ENCODE data around the gene ISCA2.

ISCA2 gene

DNA sequence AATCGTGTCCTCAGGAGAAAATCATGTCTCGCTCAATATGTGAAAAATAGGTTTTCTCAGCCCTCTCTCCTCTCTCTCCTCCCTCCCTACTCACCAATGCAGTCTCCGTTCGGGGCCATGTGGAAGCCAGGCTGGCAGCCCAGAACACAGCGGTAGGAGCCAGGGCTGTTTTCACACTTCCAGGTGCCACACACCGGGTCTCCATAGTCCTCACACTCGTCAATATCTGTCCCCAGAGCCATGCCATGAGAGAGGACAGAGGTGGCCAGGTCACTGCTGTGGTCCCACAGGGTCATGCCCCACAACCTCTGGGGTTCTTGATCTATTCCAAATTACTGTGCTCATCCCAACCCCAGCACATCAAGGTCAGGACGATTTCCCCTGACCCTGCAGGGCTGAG lies 13.5 kb downstream of the ISCA2 start:
- in situ Hi-C loops (cut with MboI; ENCODE audit: low sequenced_read_pairs): no loop called here

DNA sequence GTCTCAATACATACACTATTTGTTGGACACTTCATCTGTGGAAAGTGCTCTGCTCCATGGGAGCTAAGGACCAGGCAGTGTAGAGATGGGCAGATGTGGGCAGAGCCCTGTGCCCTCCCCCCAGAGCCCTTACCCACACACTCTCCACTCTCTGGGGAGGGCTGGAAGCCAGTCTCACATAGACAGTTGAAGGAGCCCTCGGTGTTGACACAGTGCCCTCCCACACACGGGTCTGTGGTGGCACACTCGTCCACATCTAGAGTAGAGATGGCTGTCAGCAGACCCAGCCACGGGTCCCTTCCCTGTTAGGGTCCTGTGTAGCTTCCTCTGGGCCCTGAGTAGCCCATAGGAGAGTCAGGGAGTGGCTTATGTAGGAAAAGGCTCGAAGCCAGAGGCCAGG lies 14.3 kb downstream of the ISCA2 start:
- in situ Hi-C loops (cut with MboI; ENCODE audit: low sequenced_read_pairs): no loop called here

DNA sequence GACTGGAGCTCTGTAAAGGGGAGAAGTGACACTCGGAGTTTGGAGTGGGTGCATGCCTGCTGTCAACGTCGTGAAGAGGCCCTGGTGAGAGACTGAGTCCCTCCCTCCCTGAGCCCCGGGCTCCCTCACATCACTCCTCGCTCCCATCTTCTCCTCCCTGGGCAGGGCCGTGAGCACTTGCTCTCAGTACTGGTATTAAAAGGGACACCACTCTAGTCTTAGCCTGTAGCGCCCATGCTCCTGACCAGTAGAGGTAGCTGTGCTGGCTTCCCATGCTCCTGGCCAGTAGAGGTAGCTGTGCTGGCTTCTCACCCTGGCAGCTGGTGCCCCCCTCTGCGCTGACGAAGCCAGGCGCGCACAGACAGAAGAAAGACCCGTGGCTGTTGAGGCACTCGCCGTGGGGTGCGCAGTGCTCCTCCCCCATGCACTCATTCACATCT lies 14.7 kb downstream of the ISCA2 start:
- in situ Hi-C loops (cut with MboI; ENCODE audit: low sequenced_read_pairs): no loop called here

DNA sequence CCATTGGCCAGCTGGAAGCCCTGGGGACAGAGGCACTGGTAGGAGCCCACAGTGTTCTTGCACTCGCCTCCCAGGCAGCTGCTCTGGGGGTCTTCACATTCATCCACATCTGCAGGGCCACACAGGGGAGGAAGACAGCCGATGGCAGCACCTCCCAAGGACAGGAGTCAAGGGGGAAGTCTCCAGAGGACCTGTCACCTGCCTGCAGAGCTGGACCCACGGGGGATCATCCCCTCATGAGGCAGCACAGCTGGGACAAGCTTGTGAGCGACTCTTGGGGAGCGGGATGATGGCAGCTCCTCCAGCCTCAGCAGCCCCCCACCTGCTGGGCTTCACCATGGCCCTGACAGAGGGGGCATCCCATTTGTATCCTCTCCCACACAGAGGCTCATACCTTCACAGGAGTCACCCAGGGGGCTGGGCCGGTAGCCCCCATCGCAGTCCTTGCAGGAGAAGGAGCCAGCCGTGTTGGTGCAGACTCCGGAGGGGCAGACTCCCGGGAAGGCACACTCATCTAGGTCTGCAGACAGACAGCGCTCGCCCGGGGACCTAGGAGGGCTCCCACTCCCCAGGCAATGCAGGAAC lies 15.4 kb downstream of the ISCA2 start:
- in situ Hi-C loops (cut with MboI; ENCODE audit: low sequenced_read_pairs): no loop called here

DNA sequence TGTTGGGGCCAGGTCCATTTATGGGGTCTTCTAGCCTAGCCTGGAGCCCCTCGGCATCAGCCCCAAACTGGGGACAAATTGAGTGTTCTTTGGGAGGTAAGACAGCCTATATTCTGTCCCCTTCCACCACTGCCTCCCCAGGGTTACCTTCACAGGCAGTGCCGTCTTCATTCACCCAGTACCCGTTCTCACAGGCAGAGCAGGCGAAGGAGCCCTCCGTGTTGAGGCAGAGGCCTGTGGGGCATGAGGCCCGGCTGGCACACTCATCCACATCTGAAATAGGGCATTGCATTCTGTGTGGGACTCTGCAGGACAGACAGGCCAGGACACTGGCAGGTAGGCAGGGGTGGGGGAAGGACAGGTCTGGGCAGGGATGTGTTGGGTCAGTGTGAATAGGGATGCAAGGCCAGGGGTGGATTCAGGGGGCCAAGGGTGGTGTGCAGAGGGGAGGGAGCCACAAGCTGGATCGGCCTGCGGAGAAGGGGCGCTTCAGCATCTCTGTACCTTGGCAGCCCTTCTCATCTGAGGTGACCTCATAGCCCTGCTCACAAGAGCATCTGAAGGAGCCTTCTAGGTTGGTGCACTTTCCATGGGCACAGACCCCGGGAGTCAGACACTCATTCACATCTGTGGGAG lies 16.1 kb downstream of the ISCA2 start:
- in situ Hi-C loops (cut with MboI; ENCODE audit: low sequenced_read_pairs): no loop called here

DNA sequence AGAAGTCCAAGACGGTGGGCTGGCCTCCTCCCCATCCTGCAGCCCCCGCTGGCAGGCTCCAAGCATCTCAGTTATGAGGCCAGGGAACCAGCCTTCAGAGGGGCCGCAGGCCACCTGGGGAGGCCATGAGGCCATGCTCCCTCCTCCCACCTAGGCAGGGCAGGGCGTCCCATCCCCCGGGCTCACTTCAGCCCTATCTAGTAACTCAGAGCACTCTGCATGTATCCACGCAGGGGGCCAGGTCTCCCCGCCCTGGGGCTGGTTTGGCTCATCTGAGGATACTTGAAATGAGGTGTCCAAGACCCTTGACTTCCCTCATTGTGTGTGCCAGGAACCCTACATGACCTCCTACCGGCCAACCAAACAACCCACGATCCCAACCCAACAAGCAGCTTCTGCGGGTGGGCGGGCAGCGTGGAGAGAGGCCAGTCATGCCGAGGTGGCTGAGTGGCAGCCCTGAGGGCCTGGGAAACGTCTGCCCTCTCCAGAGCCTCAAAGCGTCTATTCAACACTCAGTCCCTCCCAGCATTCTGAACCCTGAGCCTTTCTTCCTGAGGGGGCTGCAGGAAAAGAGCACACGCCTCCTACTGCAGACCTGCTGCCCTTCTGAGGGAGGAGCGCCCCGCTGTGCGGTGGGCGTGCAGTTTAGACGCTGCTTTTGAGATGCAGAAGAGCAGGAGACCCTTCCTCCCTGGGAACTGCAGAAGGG lies 16.8 kb downstream of the ISCA2 start:
- in situ Hi-C loops (cut with MboI; ENCODE audit: low sequenced_read_pairs): no loop called here

DNA sequence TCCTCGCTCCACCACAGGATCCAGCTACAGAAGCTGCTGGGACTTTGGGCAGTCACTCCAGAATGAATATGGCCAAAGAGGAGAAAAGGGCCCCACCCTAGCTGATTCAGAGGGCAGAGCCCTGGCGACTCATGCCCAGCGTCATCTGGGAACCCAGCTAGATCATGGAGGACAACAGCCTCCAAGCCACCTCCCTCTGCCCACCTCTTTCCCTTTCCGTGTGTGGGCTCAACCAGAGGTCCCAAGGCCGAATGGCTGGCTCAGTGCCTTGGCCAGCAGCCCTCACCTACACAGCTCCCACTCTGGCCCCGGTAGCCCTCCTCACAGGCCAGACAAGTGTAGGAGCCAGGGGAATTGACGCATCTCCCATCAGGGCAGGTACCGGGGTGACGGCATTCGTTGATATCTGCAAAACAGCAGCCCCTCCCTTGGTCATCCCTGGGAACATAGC lies 17.4 kb downstream of the ISCA2 start:
- in situ Hi-C loops (cut with MboI; ENCODE audit: low sequenced_read_pairs): no loop called here

DNA sequence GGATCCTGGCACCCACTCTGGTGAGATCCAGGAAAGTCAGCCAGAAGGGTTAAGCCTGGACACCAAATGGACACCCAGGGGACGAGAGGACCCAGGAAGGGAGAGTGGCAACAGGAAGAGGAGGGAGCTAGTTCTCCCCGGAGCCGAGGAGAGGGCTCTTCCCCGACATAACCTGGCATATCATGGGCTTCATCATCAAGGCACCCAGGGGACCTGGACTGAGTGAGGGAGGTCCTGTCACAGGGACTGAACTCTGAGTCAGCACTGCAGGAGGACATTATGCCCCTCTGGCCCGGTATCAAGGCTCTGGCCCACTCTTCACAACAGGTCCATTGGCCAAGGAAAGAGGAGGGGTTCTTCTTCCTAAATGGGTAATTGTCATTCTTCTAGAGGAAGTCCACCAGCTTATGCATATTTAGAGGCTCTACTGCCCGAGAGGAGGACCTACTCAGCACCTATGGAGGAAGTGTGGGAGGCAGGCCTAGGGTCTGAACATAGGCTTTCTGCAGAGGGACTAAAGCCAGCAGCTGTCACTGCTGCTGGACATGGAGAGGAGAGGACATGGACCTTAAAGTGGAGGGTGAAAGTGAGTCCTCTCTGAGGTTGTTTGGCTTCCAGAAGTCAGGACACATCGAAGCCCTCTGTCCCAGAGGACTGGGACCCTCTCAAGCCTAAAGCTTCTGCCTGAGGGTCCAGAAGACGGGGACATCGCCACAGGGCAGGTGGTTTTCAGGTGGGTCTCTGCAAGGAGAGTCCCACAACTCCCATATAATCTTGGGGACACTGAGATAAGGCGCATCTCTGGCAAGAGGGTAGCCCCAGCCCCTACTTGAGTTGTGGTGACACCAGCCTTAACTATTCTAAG lies 18.6 kb downstream of the ISCA2 start:
- in situ Hi-C loops (cut with MboI; ENCODE audit: low sequenced_read_pairs): no loop called here

DNA sequence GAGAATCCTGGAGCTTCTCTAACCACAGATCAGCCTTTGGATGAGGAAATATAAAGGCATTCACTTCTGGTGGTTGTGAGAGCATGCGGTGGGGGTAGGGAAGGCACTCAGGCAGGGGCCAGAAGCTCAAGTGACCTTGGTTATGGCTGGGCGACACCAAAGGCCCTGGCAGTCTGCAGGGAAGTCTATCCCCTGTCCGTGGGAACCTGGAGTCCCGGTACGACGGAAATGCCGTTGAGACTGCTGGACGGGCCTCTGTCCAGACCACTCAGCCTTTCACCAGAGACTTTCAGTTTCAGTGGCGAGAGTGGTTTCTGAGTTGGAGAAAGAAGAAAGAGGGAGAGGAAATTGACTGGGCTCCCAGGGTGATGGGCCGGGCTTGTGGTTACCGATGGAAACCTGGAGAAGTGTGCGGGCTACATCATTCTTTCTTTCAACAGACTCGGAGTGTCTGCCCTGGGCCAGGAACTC lies 20.9 kb downstream of the ISCA2 start:
- in situ Hi-C loops (cut with MboI; ENCODE audit: low sequenced_read_pairs): no loop called here

DNA sequence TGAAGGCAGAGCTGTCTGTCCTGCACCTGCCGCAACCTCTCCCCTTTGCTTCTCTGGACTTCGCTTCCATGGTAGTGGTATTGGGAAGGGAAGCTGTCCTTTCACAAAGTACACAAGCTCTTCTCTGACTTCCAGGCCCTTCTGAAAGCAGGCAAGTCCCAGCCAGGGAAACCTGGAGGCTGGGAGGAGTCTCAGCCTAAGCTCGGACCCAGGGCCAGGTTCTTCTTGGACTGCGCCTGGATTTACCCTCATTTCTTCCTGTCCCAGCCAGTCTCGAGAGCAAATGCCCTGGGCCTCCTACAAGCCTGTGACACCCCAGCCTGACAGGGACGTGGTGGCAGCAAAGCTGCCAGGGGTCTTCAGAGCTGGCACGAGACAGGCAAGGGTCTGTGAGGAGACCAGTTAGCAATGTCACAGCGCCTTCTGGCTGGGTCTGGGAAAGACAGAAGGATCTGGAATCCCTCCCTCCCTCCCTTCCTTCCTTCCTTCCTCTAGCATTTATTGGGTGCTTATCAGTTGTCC lies 22.4 kb downstream of the ISCA2 start:
- in situ Hi-C loops (cut with MboI; ENCODE audit: low sequenced_read_pairs): no loop called here

DNA sequence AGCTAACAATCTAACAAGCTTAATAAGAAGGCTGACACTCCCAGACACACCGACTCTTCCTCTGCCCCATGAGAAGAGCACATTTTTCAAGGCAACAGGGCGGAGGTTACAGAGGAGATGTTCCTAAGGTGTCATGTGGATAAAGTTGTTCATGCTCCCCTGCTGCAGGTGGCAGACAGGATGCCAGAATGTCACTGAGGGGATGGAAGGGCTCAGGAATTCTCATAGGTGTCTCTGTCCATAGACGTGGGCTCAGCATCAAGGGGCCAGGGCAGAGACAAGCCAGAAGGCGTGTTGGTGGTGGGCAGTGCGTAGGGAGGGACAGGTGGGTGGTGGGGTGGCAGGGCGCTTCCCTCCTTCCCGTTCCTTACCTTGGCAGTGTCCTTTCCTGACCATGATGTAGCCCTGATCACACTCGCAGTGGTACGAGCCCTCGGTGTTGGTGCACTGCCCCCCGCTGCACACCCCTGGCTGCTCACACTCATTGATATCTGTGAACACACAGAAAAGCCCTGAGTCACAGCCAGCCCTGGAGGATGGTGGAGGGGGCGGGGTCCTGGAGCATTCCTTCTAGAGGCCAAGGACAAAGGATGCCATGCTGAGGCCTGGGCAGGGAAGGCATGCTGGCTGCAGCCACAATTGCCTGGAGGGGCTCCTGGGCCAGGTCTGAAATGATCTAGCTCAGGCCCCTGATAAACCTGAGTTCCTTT lies 23.0 kb downstream of the ISCA2 start:
- in situ Hi-C loops (cut with MboI; ENCODE audit: low sequenced_read_pairs): no loop called here

DNA sequence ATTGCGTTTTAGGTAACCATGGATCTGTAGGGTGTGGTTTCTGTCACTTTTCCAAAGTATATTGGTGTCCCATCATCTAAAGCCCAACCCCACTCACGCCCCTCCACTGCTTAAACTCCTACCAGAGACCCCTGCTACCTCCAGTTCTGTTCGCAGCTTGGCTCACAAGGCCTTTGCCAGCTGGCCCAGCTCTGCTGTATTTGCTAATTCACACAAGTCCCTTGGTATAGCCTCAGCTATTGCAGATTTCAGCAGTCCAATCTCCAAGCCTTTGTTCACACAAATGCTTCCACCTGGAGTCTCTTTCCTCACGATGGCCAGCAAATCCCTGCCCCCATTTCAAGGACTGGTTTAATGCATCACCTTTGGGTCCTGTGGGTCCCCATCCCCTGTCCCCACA lies 24.2 kb downstream of the ISCA2 start:
- in situ Hi-C loops (cut with MboI; ENCODE audit: low sequenced_read_pairs): no loop called here

DNA sequence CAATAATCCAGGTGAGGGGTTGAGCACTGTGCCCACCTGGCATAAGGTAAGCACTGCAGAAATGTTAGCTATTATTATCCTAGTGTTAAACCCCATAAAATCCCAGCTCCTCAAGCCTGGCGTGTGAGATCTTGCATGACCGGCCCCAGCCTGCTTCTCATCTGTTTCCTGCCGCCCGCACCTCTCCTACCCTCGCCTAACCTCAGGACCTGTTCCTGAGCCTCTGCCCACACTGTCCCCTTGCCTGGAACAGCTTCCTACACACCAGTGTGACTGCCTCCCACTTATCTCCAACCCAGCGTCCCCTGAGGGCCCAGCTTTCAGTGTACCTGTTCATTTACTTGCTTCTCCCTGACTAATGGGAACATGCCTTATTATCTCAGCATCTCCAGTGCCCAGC lies 24.7 kb downstream of the ISCA2 start:
- in situ Hi-C loops (cut with MboI; ENCODE audit: low sequenced_read_pairs): no loop called here

DNA sequence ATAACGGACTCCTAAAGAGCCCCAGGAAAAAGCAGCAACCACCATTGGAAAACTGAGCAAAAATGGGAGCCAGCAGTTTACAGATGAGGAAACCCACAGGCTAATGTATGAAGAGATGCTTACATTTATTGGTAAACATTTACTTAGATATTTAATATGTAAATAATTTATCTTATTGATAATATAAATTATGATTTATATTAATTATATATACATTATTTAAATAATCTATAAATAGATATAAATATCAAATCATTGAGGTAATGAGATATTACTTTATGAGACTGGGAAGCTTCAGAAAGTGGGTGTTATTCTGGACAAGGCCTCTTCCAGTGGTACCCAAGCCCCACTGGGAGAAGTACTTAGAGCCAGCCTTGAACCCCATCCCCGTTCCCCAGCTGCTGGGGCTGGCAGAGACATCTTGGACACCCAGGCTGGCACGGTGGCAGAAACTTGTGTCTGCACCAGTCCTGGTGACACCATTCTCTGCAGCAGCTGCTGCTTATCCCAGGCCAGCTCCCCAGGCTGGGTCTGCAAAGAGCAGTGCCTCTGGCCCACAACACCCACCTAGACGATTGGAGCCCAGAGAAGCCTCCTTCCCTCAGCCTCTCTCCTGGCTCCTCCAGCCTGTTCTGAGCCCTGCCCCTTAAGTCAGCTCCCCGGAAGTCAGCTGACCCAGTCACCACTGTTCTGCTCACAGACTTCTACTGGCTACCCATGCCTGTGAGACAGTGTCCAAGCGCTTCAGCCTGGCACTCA lies 25.9 kb downstream of the ISCA2 start:
- in situ Hi-C loops (cut with MboI; ENCODE audit: low sequenced_read_pairs): no loop called here

DNA sequence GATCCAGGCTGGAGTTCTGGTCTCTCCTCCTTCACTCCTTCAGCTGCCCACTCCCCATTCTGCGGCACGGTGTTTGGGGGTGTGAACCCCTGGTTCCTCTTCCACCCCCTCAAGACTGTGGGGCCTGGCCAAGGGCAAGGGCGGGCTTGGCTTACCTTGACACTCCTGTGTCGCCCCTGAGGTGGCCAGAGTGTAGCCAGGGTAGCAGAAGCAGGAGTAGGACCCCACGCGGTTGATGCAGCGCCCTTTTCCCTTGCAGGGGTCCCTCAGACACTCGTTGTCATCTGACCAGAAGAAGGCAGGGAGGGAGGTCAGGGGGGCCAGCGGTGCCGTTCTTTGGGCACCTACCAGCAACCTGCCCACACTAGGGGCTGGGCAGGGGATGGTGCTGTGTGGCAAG lies 28.2 kb downstream of the ISCA2 start:
- in situ Hi-C loops (cut with MboI; ENCODE audit: low sequenced_read_pairs): no loop called here

DNA sequence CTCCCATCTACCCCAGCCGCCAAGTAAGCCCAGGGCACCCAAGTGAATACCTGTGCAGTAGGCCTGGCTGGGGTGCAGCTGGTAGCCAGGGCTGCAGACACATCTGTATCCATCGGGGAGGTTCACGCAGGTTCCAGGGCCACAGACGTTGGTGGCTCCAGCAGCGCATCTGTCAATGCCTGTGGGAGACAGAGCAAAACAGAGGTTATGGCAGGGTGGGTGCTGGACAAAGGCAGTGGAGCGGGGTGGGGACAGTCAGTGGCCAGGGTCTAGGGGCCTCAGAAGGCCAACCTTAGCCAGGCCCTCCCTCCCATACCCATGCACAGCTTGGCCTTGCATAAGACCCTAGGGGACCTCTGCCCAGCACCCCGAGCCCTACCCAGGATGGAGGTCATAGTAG lies 29.2 kb downstream of the ISCA2 start:
- in situ Hi-C loops (cut with MboI; ENCODE audit: low sequenced_read_pairs): no loop called here

DNA sequence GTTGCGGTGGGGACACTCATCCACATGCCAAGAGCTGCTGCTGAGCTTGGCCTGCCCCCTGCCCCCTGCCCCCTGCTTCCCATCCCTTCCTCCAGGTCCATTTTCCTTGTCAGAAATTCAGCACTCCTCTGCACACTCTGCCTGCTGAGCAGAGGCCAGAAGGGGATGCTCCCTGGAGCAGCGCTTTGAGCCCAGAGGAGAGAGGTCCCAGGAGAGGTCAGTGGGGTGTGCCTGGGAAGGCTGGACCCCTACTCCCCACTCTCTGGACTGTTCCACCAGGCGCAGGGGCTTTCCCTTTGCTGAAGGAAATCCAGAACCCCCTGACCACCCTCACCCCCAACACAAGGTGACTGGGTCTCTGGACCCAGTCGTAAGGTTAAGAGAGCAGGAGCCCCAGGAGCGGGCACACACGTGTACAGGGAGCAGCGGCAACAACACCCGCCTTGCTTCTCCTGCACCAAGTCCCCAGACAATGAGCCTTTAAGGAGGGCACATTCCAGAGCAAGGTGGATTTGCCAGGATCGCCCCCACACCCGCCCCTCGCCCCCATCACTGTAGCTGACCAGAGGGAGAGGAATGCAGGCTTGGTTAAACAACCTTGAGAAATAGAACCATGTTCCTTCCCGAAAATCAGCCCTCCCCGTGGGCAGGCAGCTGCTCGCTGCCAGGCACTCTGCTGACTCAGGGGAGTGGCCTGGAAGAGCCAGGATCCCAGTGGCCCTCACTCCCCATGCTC lies 30.7 kb downstream of the ISCA2 start:
- in situ Hi-C loops (cut with MboI; ENCODE audit: low sequenced_read_pairs): no loop called here

DNA sequence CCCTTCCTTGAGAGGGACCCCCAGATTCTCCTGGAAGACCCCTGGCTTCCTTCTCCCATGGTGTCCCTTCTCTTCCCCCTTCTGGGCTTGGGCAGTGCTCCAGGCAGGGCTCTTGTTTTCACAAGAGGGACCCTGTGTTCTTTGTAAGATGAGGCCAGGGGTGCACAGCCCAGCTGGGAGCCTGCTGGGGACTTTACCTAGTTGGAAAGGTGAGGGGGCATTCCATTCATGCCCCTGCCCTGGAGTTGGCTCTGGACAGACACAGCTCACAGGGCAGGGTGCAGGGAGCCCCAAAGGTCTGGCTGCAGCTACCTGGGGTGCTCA lies 31.2 kb downstream of the ISCA2 start:
- in situ Hi-C loops (cut with MboI; ENCODE audit: low sequenced_read_pairs): no loop called here

DNA sequence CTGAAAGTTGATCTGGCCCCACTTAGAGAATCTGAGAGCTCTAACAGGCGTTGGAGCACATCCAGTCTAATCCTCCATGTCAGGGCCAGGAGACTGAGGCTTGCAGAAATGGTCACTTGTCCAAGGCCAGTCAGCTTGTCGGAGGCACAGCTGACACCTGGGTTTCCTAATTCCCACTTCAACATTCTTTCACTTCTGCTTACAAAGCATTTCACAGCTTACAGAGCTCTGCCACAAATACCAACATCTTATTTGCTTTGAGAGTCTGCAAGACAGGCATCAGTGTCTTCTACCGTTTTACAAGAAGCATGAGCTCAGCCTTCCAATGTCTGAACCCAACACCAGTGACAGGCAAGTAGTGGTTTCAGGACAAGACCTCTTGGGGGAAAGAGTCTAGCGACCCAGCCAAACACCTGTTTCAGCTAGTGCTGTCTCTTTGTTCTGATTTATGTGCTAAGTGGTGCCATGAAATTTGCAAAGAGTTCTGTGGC lies 31.8 kb downstream of the ISCA2 start:
- in situ Hi-C loops (cut with MboI; ENCODE audit: low sequenced_read_pairs): no loop called here
